SK-N-SH treated with all-trans-retinoic acid at 6 μM for 48 hours (cell line): ENCODE data around the gene NFYB.

Experiments used
- ATAC-seq: fragments of 200-7000 bp; cut with Tn5 transposase; 3 replicates; pipeline ENCODE4 v1.9.1; 2020; ENCODE audit warnings: mild to moderate bottlenecking, moderate library complexity
- ARNTL ChIP-seq: fragments of 450-650 bp; formaldehyde crosslinking; IDR thresholded peaks from 2 replicates; pipeline ENCODE4 v1.5.0; 2020; ENCODE audit warnings: low read depth, mild to moderate bottlenecking, moderate library complexity, borderline replicate concordance
- BACH2 ChIP-seq: fragments of 250-450 bp; sonication (Bioruptor Pico); IDR thresholded peaks from 2 replicates; pipeline ENCODE4 v1.9.0; 2021; ENCODE audit warnings: mild to moderate bottlenecking, borderline replicate concordance
- CSDC2 ChIP-seq: fragments of 250-450 bp; sonication (Bioruptor Pico); IDR thresholded peaks from 2 replicates; pipeline ENCODE4 v1.5.0; 2020; ENCODE audit warnings: mild to moderate bottlenecking, moderate library complexity
- ESRRG ChIP-seq: fragments of 250-450 bp; sonication (Bioruptor Pico); IDR thresholded peaks from 2 replicates; pipeline ENCODE4 v1.6.1; 2021; ENCODE audit warnings: mild to moderate bottlenecking
- GLIS3 ChIP-seq: fragments of 250-450 bp; sonication (Bioruptor Pico); IDR thresholded peaks from 2 replicates; pipeline ENCODE4 v1.5.0; 2020; ENCODE audit warnings: mild to moderate bottlenecking, moderate library complexity
- ISL1 ChIP-seq: fragments of 250-450 bp; sonication (Bioruptor Pico); IDR thresholded peaks from 2 replicates; pipeline ENCODE4 v2.1.2; 2022; ENCODE audit warnings: mild to moderate bottlenecking, moderate library complexity
- OSR1 ChIP-seq: fragments of 250-450 bp; sonication (Bioruptor Pico); IDR thresholded peaks from 2 replicates; pipeline ENCODE4 v1.8.0; 2022; ENCODE audit warnings: moderate library complexity, mild to moderate bottlenecking, inconsistent platforms
- PATZ1 ChIP-seq: fragments of 250-450 bp; sonication (Bioruptor Pico); IDR thresholded peaks from 2 replicates; pipeline ENCODE4 v1.8.0; 2020; ENCODE audit warnings: mild to moderate bottlenecking, moderate library complexity, borderline replicate concordance
- POU6F1 ChIP-seq: fragments of 250-450 bp; sonication (Bioruptor Pico); IDR thresholded peaks from 2 replicates; pipeline ENCODE4 v1.8.0; 2021; ENCODE audit warnings: low read depth, mild to moderate bottlenecking, moderate library complexity, borderline replicate concordance
- PPARA ChIP-seq: fragments of 250-450 bp; sonication (Bioruptor Pico); IDR thresholded peaks from 2 replicates; pipeline ENCODE4 v1.5.0; 2020; ENCODE audit warnings: mild to moderate bottlenecking, borderline replicate concordance
- RARB ChIP-seq: fragments of 250-450 bp; sonication (Bioruptor Pico); IDR thresholded peaks from 2 replicates; pipeline ENCODE4 v1.8.0; 2021; ENCODE audit warnings: mild to moderate bottlenecking, moderate library complexity
- SNAI2 ChIP-seq: fragments of 250-450 bp; sonication (Bioruptor Pico); IDR thresholded peaks from 2 replicates; pipeline ENCODE4 v1.5.0; 2020; ENCODE audit warnings: mild to moderate bottlenecking, moderate library complexity
- TOX ChIP-seq: fragments of 250-450 bp; sonication (Bioruptor Pico); IDR thresholded peaks from 2 replicates; pipeline ENCODE4 v1.8.0; 2021; ENCODE audit warnings: mild to moderate bottlenecking, moderate library complexity, borderline replicate concordance
- TSHZ2 ChIP-seq: fragments of 250-450 bp; sonication (Bioruptor Pico); IDR thresholded peaks from 2 replicates; pipeline ENCODE4 v1.5.0; 2020; ENCODE audit warnings: mild to moderate bottlenecking, moderate library complexity
- ZC3H10 ChIP-seq: fragments of 250-450 bp; sonication (Bioruptor Pico); IDR thresholded peaks from 2 replicates; pipeline ENCODE4 v1.5.1; 2021; ENCODE audit warnings: mild to moderate bottlenecking, moderate library complexity
- ZFP30 ChIP-seq: fragments of 450-650 bp; formaldehyde crosslinking; IDR thresholded peaks from 2 replicates; pipeline ENCODE4 v1.5.0; 2022; ENCODE audit warnings: mild to moderate bottlenecking, moderate library complexity
- ZNF565 ChIP-seq: fragments of 450-650 bp; formaldehyde crosslinking; conservative IDR thresholded peaks from 2 replicates; pipeline ENCODE4 v1.5.0; 2020; ENCODE audit warnings: low read depth, mild to moderate bottlenecking, moderate library complexity
- ZNF70 ChIP-seq: fragments of 450-650 bp; formaldehyde crosslinking; IDR thresholded peaks from 2 replicates; pipeline ENCODE4 v1.5.0; 2020; ENCODE audit warnings: mild to moderate bottlenecking, moderate library complexity
- ZNF8 ChIP-seq: fragments of 450-650 bp; formaldehyde crosslinking; IDR thresholded peaks from 2 replicates; pipeline ENCODE4 v1.5.0; 2020; ENCODE audit warnings: mild to moderate bottlenecking, moderate library complexity
- TF ChIP-seq, protein P1 (sequence below): fragments of 250-450 bp; sonication (Bioruptor Pico); IDR thresholded peaks from 2 replicates; pipeline ENCODE4 v1.5.1; 2020; ENCODE audit warnings: low read depth, mild to moderate bottlenecking, moderate library complexity
- TF ChIP-seq, protein P2 (sequence below): fragments of 250-450 bp; sonication (Bioruptor Pico); IDR thresholded peaks from 2 replicates; pipeline ENCODE4 v1.5.1; 2021; ENCODE audit warnings: mild to moderate bottlenecking, moderate library complexity

NFYB gene

DNA sequence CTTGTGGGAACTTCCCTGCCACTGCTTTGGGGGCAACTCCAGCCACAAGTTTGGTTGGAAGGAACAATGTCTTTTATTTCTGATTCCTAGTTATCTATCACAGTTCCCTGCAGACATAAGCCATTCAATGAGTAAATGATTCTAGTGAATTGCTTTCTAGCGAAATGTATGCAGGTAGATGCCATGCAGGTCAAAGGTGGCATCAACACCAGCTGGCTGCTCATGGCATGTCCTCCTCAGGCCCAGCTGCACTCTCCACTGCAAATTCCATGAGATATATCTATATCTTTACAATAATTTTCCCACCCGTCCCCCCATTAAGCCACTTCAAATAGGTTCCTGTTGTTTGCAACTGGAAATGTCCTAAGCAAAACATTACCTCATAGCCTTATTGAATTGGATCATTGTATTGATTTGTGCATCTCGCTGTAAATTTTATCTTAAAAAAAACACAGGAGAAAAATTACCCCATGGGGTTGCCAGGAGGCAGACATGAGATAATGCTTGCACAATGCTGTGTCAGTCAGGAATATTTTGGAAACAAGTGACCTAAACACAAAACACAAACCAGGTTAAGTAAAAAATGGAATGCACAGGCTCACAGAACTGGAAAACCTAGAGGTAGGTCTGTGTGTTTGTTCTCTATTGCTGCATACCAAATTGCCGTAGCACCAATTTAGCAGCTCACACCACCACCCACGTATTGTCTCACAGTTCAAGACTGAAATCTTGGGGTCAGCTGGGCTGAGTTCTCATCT, 44.8 kb upstream of the NFYB start (continued):
- TF ChIP-seq TSHZ2 (CRISPR knock-in tag) (no peak), BACH2 (CRISPR knock-in tag) (no peak)
- TF ChIP-seq, protein P1, sequence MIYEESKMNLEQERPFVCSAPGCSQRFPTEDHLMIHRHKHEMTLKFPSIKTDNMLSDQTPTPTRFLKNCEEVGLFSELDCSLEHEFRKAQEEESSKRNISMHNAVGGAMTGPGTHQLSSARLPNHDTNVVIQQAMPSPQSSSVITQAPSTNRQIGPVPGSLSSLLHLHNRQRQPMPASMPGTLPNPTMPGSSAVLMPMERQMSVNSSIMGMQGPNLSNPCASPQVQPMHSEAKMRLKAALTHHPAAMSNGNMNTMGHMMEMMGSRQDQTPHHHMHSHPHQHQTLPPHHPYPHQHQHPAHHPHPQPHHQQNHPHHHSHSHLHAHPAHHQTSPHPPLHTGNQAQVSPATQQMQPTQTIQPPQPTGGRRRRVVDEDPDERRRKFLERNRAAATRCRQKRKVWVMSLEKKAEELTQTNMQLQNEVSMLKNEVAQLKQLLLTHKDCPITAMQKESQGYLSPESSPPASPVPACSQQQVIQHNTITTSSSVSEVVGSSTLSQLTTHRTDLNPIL (CRISPR knock-in tag): no peak

- ATAC-seq: no peak
- TF ChIP-seq ZNF70 (CRISPR knock-in tag) (no peak), RARB (CRISPR knock-in tag) (no peak), ZNF565 (no peak), ISL1 (CRISPR knock-in tag) (no peak)
- TF ChIP-seq, protein P1 (CRISPR knock-in tag): no peak
Observed at GRCh38 chr12:104182144-104182543, 44.1 kb upstream of the NFYB start.

DNA sequence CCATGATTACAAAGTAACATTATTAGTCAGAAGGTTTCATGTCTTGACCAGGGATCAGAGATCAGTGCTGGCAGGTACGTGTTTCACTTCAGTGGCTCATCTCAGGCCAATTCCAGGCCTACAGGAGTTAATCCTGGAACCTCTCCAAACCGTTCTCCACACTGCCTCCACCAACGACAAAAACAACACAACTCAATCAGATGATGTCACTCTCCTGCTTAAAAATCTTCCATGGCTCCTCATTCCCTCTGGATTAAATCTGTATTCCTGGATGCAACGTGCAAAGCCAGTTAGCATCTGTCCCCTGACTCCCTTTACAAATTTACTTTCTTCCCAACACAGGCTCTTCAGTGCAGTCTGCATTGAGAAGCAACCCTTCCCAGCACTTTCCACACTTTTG, 43.3 kb upstream of the NFYB start:
- no peak for ATAC-seq
- TF ChIP-seq ZFP30 (CRISPR knock-in tag): no peak
- TF ChIP-seq ARNTL (CRISPR knock-in tag): no peak
- no peak for TF ChIP-seq GLIS3 (CRISPR knock-in tag)
- TF ChIP-seq, protein P1 (CRISPR knock-in tag): no peak
- no peak for TF ChIP-seq PATZ1 (CRISPR knock-in tag)
- no peak for TF ChIP-seq OSR1 (CRISPR knock-in tag)
- TF ChIP-seq ZC3H10 (CRISPR knock-in tag): no peak
- TF ChIP-seq POU6F1 (CRISPR knock-in tag): no peak
- TF ChIP-seq, all 23 proteins: peak for 0

DNA sequence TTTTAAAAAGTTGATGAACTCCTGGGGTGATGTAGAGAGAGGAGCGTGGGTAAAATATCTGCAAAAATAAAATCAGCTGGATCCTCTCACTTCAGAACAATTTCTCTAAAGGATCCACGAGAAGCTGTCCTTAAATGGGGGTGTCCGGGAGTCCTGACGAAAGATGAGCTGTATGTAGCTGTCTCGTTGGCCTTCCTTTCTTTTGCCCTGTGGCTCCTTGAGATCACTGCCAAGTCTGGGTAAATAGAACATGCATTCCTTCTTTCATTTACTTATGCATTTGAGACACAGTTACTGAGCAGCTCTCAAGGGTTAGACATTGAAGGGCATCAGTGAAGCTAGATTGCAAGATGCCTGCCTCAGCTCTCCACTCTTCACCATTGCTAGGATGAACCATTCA, 42.4 kb upstream of the NFYB start:
- TF ChIP-seq ESRRG (CRISPR knock-in tag) (no peak), SNAI2 (CRISPR knock-in tag) (no peak), GLIS3 (CRISPR knock-in tag) (no peak), TSHZ2 (CRISPR knock-in tag) (no peak), ARNTL (CRISPR knock-in tag) (no peak), CSDC2 (CRISPR knock-in tag) (no peak), ZNF8 (no peak), PPARA (CRISPR knock-in tag) (no peak), RARB (CRISPR knock-in tag) (no peak), TOX (CRISPR knock-in tag) (no peak)
- TF ChIP-seq, protein P2, sequence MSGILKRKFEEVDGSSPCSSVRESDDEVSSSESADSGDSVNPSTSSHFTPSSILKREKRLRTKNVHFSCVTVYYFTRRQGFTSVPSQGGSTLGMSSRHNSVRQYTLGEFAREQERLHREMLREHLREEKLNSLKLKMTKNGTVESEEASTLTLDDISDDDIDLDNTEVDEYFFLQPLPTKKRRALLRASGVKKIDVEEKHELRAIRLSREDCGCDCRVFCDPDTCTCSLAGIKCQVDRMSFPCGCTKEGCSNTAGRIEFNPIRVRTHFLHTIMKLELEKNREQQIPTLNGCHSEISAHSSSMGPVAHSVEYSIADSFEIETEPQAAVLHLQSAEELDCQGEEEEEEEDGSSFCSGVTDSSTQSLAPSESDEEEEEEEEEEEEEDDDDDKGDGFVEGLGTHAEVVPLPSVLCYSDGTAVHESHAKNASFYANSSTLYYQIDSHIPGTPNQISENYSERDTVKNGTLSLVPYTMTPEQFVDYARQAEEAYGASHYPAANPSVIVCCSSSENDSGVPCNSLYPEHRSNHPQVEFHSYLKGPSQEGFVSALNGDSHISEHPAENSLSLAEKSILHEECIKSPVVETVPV (CRISPR knock-in tag): no peak
- TF ChIP-seq, all 23 proteins: peak for 0

More for the DNA sequence above, 42.4 kb upstream of the NFYB start:
- ATAC-seq: no peak
